Measurements from ENCODE around the gene ARHGEF28. TPM values are rescaled to one million over a fixed set of nuclear protein-coding genes. Genes with fewer than 3 reads are reported as not detected.

ARHGEF28 gene
- polyA plus RNA-seq, 3 donors: not detected

- no peak overlapping the region for H3K27ac Mint-ChIP-seq
- Histone ChIP-seq H3K27me3 (ENCODE audit: control insufficient read depth in 2 of 2, insufficient read depth in 2 of 2, low read length in 2 of 2) (no peaks in the 10 kb centered on the region), H3K27ac (ENCODE audit: low read depth in 1 of 2, low read length in 2 of 2) (no peak overlapping the region), H3K4me3 (replicated peaks in 1 of 3; ENCODE audit: low read depth in 2 of 3, low read length in 3 of 3) (no peak overlapping the region), H3K36me3 (replicated peaks in 1 of 2; ENCODE audit: control insufficient read depth in 1 of 2, insufficient read depth in 2 of 2, low read length in 2 of 2) (no peaks in the 10 kb centered on the region), H3K9me3 (replicated peaks in 1 of 2; ENCODE audit: control insufficient read depth in 1 of 2, insufficient read depth in 1 of 2, low read length in 2 of 2) (no peaks in the 10 kb centered on the region), H3K4me1 (ENCODE audit: control insufficient read depth in 1 of 2, insufficient read depth in 2 of 2, low read length in 2 of 2) (no peaks in the 10 kb centered on the region), H3K4me2 (replicated peaks; ENCODE audit: extremely low read depth, low read length, poor library complexity, severe bottlenecking) (no peak overlapping the region), H3K79me2 (ENCODE audit: insufficient read depth, low read length) (no peaks in the 10 kb centered on the region), H4K20me1 (ENCODE audit: insufficient read depth, low read length) (no peaks in the 10 kb centered on the region), H2AFZ (ENCODE audit: insufficient read depth, low read depth, low read length, poor library complexity, severe bottlenecking) (no peak overlapping the region), H3K9ac (ENCODE audit: insufficient read depth, low read length, poor library complexity, severe bottlenecking) (no peak overlapping the region)
- no peak for TF ChIP-seq CTCF (IDR thresholded peaks at IDR 0.05)
- H3K36me3 Mint-ChIP-seq: no peaks in the 10 kb centered on the region
- no peak for DNase-seq
- WGBS (ENCODE audit: insufficient coverage): 100% methylated on average over 1 of the region's 1 CpG
- H3K27me3 Mint-ChIP-seq (ENCODE audit: low read depth in 3 of 3): peaks cover 5 to 9% (median 8%) of the 10 kb centered on the region in 3 donors
- no peaks in the 10 kb centered on the region for H3K4me1 Mint-ChIP-seq
- H3K9me3 Mint-ChIP-seq: peaks cover 0 to 12% (median 3%) of the 10 kb centered on the region in 7 donors
- intact Hi-C loops (cut with micrococcal nuclease): no loop called here
- H3K4me3 Mint-ChIP-seq: no peak overlapping the region
Measured at GRCh38 chr5:73942783-73943182, 316.8 kb downstream of the ARHGEF28 start.

- Histone ChIP-seq H3K4me2 (replicated peaks; ENCODE audit: extremely low read depth, low read length, poor library complexity, severe bottlenecking) (no peak overlapping the region), H3K9me3 (replicated peaks in 1 of 2; ENCODE audit: control insufficient read depth in 1 of 2, insufficient read depth in 1 of 2, low read length in 2 of 2) (no peaks in the 10 kb centered on the region), H3K36me3 (replicated peaks in 1 of 2; ENCODE audit: control insufficient read depth in 1 of 2, insufficient read depth in 2 of 2, low read length in 2 of 2) (no peaks in the 10 kb centered on the region), H3K27ac (ENCODE audit: low read depth in 1 of 2, low read length in 2 of 2) (no peak overlapping the region), H2AFZ (ENCODE audit: insufficient read depth, low read depth, low read length, poor library complexity, severe bottlenecking) (no peak overlapping the region), H3K79me2 (ENCODE audit: insufficient read depth, low read length) (no peaks in the 10 kb centered on the region), H3K27me3 (ENCODE audit: control insufficient read depth in 2 of 2, insufficient read depth in 2 of 2, low read length in 2 of 2) (no peaks in the 10 kb centered on the region), H4K20me1 (ENCODE audit: insufficient read depth, low read length) (no peaks in the 10 kb centered on the region), H3K9ac (ENCODE audit: insufficient read depth, low read length, poor library complexity, severe bottlenecking) (no peak overlapping the region), H3K4me3 (replicated peaks in 1 of 3; ENCODE audit: low read depth in 2 of 3, low read length in 3 of 3) (no peak overlapping the region), H3K4me1 (ENCODE audit: control insufficient read depth in 1 of 2, insufficient read depth in 2 of 2, low read length in 2 of 2) (no peaks in the 10 kb centered on the region)
- intact Hi-C loops (cut with micrococcal nuclease): no loop called here
- Mint-ChIP-seq H3K27ac (no peak overlapping the region), H3K4me3 (no peak overlapping the region), H3K4me1 (no peaks in the 10 kb centered on the region), H3K9me3 (peaks cover 0 to 12% (median 3%) of the 10 kb centered on the region in 7 donors), H3K27me3 (ENCODE audit: low read depth in 3 of 3) (peaks cover 2 to 9% (median 6%) of the 10 kb centered on the region in 3 donors), H3K36me3 (no peaks in the 10 kb centered on the region)
- no peak for DNase-seq
- TF ChIP-seq CTCF (IDR thresholded peaks at IDR 0.05): no peak
- WGBS (ENCODE audit: insufficient coverage): no CpG with 5 or more reads among the region's 1 CpG
Measured at GRCh38 chr5:73943397-73943796, 317.4 kb downstream of the ARHGEF28 start.

Measured in CD14-positive monocyte (primary cell).